GM12801 (cell line): ENCODE data around the gene ADARB1.

ENCODE experiments used
- CTCF ChIP-seq: IDR thresholded peaks from one replicate; pipeline ENCODE4 v1.5.1; 2011; ENCODE audit warnings: control low read depth; ENCODE audit not compliant: insufficient read length; ENCODE audit errors: extremely low read depth

Gene ADARB1

GRCh38 chr21:45054227-45054926 lies 20.0 kb upstream of the ADARB1 start:
- TF ChIP-seq CTCF, result no peak

GRCh38 chr21:45054927-45055612 lies 19.3 kb upstream of the ADARB1 start:
- TF ChIP-seq CTCF, result no peak

GRCh38 chr21:45055861-45056260 lies 18.5 kb upstream of the ADARB1 start:
- no peak for TF ChIP-seq CTCF

GRCh38 chr21:45056296-45056904 lies 18.0 kb upstream of the ADARB1 start:
- no peak for TF ChIP-seq CTCF

- TF ChIP-seq CTCF, result no peak
Measured at GRCh38 chr21:45056917-45057560, 17.3 kb upstream of the ADARB1 start.

GRCh38 chr21:45057886-45058285 lies 16.5 kb upstream of the ADARB1 start:
- TF ChIP-seq CTCF, result no peak

GRCh38 chr21:45059121-45059520 lies 15.3 kb upstream of the ADARB1 start:
- no peak for TF ChIP-seq CTCF
